Sciatic nerve (tissue), 2 donors: ENCODE measurements around the gene SHLD1. TPM values are rescaled to one million over a fixed set of nuclear protein-coding genes. Genes with fewer than 3 reads are reported as not detected.

Experiments used
- ATAC-seq: fragments of 200-7000 bp; cut with Tn5 transposase; one replicate; pipeline ENCODE4 v1.9.1; 2020; ENCODE audit warnings: mild to moderate bottlenecking, moderate library complexity
- DNase-seq: peaks from one replicate; pipeline ENCODE4 v3.0.0-alpha.2; 2020; ENCODE audit warnings: low spot score
- intact Hi-C: fragments of 100-400 bp; cut with DNase I; formaldehyde crosslinking; loops from one replicate; pipeline ENCODE4 v1.14.2; 2022
- total RNA-seq: library from RNA; stranded (reverse); fragmentation: NEBNext Ultra II Directional; extraction: Animal tissue kit (Norgen Biotek cat#: 25700); gene quantifications from one replicate; pipeline ENCODE4 v1.2.1, GENCODE V29; 2021
- donor health status: DM: no; HTN: no; CAD: no.
- donor health status: DM: no; HTN: no; CAD: no.

The SHLD1 gene
- total RNA-seq, 1 donor from 2014 or later: 6.1 TPM

- ATAC-seq: no peak
- no peak for DNase-seq
- intact Hi-C loops: no loop called here
These were observed 115.4 kb downstream of the SHLD1 start for GRCh38 chr20:5865604-5866003.

DNA sequence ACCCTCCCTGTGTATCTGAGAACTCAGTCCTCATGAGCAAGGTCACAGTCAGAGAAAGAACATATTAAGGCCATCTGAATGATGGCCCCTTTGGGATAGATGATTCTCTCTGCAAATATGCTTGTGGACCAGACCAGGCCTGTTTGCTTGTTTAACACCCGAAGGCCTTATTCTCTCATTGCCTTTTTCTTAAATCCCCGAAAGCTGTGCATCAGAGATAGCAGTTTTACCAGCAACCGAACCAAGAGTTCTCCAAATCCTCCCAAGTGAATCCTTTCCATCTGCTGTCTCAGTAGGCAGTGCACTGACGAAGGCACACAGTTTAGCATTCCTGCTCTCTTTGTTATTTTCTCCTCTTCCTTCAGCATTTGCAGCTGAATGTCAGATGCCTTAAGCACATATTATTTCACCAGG lies 120.4 kb downstream of the SHLD1 start:
- ATAC-seq: peak; percentile 88
- no peak for DNase-seq
- intact Hi-C loops: no loop called here

- ATAC-seq: no peak
- DNase-seq: no peak
- intact Hi-C loops: no loop called here
These were observed 121.5 kb downstream of the SHLD1 start for GRCh38 chr20:5871459-5872410.

DNA sequence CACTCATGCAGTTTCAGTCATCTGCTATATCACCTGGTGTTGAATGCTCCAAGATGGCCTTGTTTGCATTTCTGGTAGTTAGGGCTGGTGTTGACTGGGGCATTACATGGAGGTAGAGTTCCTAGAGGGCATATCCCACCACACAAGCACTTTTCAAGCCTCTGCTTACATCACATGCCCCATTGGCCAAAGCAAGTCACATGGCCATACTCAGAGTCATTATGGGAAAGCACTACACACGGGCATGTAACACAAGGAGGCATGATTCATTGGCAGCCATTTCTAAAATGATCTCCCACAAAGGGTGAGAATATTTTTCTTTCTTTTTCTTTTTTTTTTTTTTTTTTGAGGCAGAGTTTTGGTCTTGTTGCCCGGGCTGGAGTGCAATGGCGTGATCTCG lies 126.9 kb downstream of the SHLD1 start:
- intact Hi-C loops: no loop called here
- DNase-seq: no peak
- ATAC-seq: no peak

GRCh38 chr20:5880326-5880725 lies 130.1 kb downstream of the SHLD1 start:
- ATAC-seq: no peak
- intact Hi-C loops: no loop called here
- no peak for DNase-seq

DNA sequence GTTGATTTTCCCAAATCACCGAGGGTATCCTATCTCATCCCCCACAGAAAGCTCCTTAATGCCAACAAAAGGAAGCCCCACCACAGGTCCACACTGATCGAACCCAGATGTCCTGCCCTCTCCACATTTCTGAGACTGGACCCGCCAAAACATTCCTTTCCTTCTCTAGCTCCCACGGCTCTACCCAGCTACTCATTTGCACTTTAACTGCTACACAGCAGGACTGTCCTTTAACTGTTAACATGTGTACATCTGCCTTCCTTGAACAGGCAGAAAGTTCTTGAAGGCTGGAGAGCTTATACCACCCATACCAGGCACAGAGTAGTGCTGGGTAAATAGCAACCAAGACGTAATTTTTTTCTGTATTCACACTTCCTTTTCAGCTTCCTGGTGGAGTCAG lies 131.5 kb downstream of the SHLD1 start:
- intact Hi-C loops: no loop called here
- no peak for ATAC-seq
- no peak for DNase-seq

GRCh38 chr20:5882166-5882565 lies 132.0 kb downstream of the SHLD1 start:
- intact Hi-C loops: no loop called here
- no peak for ATAC-seq

DNA sequence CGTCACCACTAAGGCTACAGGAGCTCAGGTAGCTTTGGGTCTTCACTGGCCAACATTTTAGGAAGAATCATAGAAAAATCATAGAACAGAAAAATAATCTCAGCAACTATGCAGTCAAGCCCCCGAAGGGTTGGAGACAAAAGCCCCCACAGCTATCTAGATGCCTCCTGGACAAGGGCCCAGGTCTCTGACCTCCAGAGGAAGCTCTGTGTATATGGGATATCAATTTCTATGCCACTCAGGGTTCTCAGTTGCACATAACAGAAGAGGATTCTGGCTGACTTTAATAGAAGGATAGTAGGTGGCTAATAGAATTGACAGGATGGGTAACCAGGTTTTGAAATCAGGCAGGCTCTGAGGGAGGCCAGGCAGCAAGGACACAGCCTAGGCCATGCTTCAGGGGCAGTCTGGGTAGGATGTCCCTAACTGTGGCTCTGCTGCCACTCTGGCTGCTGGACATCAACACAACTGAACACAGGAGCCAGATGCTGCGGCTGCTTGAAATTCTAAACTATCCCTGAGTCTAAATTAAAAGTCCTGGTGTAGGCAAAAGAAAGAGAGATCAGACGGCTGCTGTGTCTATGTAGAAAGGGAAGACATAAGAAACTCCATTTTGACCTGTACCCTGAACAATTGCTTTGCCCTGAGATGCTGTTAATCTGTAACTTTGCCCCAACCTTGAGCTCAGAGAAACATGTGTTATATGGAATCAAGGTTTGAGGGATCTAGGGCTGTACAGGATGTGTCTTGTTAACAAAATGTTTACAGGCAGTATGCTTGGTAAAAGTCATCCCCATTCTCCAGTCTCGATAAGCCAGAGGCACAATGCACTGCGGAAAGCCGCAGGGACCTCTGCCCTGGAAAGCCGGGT lies 134.5 kb downstream of the SHLD1 start:
- ATAC-seq: no peak
- intact Hi-C loops: no loop called here
- DNase-seq: no peak

More at GRCh38 chr20:5882166-5882565, 132.0 kb downstream of the SHLD1 start:
- DNase-seq: no peak

GRCh38 chr20:5885866-5886265 lies 135.7 kb downstream of the SHLD1 start:
- DNase-seq (no peak), ATAC-seq (no peak)
- intact Hi-C loops: no loop called here

DNA sequence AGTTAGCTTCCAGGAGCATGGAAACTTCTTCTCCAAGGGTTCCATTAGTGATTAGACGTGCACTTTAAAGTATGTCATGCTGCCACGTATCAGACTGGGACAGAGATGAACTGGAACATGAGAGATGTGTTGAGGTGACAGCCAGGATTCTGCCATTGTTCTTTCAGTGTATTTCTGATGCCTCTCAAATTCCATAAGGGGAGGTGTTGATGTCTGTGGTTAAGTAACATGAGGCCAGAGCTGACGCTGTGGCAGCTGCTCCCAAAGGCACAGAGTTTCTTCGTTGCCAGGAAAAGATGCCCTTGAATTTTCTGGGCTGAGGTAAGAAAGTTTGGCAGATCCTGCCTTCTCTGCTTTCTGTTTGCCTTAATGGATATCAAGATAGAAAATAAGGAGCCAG lies 136.6 kb downstream of the SHLD1 start:
- ATAC-seq: no peak
- intact Hi-C loops: no loop called here
- no peak for DNase-seq

GRCh38 chr20:5887386-5887785 lies 137.2 kb downstream of the SHLD1 start:
- intact Hi-C loops: no loop called here
- no peak for ATAC-seq
- no peak for DNase-seq

DNA sequence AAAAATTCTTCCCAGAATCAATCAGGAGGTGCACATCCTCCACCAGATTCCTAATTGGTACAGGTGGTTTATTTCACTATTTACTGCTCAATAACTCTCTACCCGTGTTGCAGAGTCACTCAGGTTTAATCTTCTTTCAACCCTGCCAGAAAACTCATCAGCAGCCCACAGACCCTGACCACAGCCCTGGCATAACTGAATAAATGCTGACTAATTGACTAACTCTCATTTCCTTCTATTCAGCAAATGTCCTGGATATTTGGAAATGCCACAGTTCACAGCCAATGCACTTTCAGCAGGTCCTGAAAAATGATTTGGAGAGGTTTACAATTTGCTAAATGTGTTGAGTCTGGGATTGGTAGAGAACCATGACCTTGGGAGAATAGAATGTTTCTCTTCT lies 137.8 kb downstream of the SHLD1 start:
- no peak for ATAC-seq
- intact Hi-C loops: no loop called here
- DNase-seq: no peak

- DNase-seq (no peak), ATAC-seq (no peak)
- intact Hi-C loops: no loop called here
These were observed 140.7 kb downstream of the SHLD1 start for GRCh38 chr20:5890773-5891441.

GRCh38 chr20:5893052-5893451 lies 142.9 kb downstream of the SHLD1 start:
- ATAC-seq (no peak), DNase-seq (no peak)
- intact Hi-C loops: no loop called here

DNA sequence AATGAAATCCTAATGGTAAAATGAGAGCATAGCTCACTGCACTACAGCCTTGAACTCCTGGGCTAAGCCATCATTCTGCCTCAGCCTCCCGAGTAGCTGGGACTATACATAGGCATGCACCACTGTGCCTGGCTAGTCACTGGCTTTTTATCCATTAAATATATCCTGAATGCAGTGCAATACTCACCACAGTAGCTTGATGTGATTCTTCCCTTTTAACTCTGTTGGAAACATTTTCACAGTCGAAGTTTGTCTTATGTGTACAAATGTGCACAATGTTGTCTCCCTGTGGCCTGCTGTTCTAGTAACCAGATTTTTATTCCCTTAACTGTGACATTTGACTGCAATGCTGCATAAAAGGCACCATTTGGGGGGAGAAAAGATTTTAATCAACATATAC lies 143.4 kb downstream of the SHLD1 start:
- ATAC-seq (no peak), DNase-seq (no peak)
- intact Hi-C loops: no loop called here

GRCh38 chr20:5895626-5896025 lies 145.4 kb downstream of the SHLD1 start:
- ATAC-seq: no peak
- no peak for DNase-seq
- intact Hi-C loops: no loop called here

DNA sequence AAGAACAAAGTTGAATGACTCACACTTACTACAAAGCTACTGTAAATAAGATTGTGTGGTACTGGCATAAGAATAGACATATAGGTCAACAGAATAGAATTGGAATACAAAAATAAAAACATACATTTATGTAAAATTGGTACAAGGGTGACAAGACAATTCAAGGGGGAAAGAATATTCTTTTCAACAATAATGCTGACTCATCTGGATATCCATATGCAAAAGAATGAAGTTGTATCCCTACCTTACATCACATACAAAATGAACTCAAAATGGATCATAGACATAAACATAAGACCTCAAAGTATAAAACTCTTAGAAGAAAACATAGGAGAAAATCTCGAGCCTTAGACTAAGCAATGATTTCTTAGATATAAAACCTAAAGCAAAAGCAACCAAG lies 149.2 kb downstream of the SHLD1 start:
- ATAC-seq (no peak), DNase-seq (no peak)
- intact Hi-C loops: no loop called here

DNA sequence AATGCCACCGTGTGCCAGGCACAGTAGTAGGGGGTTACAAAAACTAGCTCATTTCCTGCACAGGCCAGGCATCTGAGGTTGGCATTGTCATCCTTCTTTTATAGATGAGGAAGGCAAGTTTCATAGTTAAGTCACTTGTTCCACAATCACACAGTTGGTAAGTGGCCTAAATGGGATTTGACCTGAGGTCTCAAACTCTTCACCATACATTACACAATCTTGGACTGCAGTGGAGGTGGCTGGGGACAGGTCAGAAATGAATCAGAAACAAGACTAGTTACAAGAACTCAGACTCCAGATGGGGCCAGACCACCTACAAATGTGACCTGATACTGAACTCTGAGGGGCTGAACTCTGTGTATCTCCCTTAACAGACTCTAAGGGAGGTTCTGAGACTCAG lies 150.7 kb downstream of the SHLD1 start:
- ATAC-seq (no peak), DNase-seq (no peak)

DNA sequence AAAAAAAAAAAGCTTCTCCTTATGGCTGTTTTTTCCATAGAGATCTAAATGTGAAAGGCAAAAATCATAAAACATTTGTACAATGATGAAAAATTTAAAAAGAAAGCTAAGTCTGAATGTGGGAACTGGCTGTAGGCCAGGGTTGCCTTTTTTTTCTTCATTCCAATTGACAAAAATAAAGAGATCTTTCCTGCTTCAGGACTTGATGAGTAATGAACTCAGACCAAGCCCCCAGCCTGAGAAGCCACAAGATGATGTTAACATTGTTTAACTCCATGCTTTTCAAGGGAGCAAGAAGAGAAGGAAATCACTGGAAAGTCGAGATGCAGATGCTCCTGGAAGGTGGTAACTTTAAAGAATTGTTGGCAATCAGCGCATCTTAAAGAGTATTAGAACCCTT lies 158.8 kb downstream of the SHLD1 start:
- ATAC-seq (no peak), DNase-seq (no peak)
- intact Hi-C loops: no loop called here

More for the DNA sequence above, 150.7 kb downstream of the SHLD1 start:
- intact Hi-C loops: no loop called here
